Mammary epithelial cell (primary cell): Measurements from ENCODE around the gene USH2A.

Experiments
- EZH2 ChIP-seq: IDR thresholded peaks from 2 replicates; pipeline ENCODE4 v1.6.1; 2012; ENCODE audit warnings: low read length, inconsistent platforms, borderline replicate concordance
- TF ChIP-seq, protein P1 (sequence below), 2 donors: IDR thresholded peaks in 1 of 2; conservative IDR thresholded peaks in 1 of 2; 2 replicates each; pipeline ENCODE4 v1.5.1; 2011 to 2012; ENCODE audit warnings: inconsistent platforms in 2 of 2, low read length in 2 of 2, mild to moderate bottlenecking in 2 of 2, control low read depth in 1 of 2, low read depth in 1 of 2; ENCODE audit not compliant: insufficient read depth in 1 of 2; ENCODE audit errors: extremely low read depth in 1 of 2

DNA sequence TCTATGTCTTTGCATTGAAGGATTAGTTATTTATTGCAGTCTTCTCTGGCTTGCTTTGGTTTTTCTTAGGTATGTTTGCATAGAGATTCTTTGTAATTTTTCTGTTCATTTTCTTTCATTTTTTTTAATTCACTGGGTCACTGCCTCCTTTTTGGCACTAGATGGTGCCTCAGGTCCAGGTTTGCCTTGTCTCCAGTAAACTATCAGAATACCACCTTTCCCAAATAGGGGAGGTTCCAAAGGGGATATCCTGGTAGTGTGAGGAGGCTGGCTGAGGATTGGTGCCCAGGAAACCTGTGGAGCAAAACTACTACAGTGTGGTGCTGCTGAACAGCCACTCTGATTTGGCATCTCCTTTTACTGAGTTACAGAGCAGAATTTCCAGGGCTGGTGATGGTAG is 599.0 kb downstream of the USH2A start:
- TF ChIP-seq, protein P1, sequence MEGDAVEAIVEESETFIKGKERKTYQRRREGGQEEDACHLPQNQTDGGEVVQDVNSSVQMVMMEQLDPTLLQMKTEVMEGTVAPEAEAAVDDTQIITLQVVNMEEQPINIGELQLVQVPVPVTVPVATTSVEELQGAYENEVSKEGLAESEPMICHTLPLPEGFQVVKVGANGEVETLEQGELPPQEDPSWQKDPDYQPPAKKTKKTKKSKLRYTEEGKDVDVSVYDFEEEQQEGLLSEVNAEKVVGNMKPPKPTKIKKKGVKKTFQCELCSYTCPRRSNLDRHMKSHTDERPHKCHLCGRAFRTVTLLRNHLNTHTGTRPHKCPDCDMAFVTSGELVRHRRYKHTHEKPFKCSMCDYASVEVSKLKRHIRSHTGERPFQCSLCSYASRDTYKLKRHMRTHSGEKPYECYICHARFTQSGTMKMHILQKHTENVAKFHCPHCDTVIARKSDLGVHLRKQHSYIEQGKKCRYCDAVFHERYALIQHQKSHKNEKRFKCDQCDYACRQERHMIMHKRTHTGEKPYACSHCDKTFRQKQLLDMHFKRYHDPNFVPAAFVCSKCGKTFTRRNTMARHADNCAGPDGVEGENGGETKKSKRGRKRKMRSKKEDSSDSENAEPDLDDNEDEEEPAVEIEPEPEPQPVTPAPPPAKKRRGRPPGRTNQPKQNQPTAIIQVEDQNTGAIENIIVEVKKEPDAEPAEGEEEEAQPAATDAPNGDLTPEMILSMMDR (conservative IDR thresholded peaks at IDR 0.05 in 1 of 2, IDR thresholded peaks at IDR 0.05 in 1 of 2; ENCODE audit: extremely low read depth in 1 of 2, insufficient read depth in 1 of 2, low read depth in 1 of 2, low read length in 2 of 2), result peak; percentile 2 to 29
- no peak for TF ChIP-seq EZH2
